Inflammatory macrophage treated with lipopolysaccharide for 1 hour (primary cell): ENCODE results near the gene FGFRL1.
"Not testable (repeated sequence)": the region's sequence is repeated elsewhere in the genome, so short reads cannot be mapped to it uniquely, and the experiment has no call there.

Experiments used
- DNase-seq, 2 donors: peaks; one replicate each; pipeline ENCODE4 v3.0.0-alpha.2; 2020 to 2022

Gene FGFRL1

DNA sequence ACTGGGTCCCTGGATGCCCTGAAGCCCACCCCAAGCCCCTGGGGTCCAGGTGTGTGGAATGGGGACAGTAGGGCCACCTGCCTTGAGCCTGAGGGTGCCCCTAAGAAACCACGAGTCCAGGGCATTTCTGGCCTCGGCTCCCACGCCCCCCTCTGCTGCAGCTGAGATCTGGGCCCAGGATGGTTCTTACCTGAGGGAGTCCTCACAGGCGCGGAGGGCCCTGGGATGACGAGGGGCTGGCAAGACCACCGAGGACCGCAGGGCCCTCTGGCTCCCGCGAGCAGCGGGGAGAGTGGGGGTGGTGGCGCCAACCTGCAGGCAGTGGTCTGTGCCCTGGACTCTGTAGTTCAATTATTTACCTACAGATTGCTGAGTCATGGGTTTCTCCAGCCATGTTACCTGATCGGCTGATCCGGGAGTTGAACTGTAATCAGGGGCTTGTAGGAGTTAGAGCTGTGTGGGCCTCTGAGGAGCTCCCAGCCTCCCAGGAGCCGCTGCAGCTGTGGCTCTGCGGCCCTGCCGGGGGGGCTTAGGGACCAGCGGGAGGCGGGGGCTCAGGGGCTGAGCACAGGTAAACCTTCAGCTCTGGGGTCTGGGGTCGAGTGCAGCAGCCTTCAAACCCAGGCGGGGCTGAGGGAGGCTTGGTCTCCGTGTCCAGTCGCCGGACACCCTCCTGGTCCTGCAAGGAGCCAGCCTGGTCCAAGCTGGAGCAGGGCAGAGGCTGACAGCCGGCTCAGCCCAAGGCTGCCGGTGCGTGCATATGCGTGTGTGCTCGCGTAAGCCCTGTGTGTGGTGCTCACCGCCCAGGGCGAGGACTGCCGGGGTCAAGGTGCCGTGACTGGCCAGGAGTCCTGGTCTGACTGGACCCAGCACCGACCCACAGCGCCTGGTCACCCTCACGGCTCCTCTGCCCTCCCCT is 18.1 kb upstream of the FGFRL1 start, which contains the start of gene SLC26A1:
Gene SLC26A1 (minus strand): TSS at position 294 of the 919 bp plus-strand sequence. CDS start 1,701 bp downstream, outside the sequence.
- no peak for DNase-seq

DNA sequence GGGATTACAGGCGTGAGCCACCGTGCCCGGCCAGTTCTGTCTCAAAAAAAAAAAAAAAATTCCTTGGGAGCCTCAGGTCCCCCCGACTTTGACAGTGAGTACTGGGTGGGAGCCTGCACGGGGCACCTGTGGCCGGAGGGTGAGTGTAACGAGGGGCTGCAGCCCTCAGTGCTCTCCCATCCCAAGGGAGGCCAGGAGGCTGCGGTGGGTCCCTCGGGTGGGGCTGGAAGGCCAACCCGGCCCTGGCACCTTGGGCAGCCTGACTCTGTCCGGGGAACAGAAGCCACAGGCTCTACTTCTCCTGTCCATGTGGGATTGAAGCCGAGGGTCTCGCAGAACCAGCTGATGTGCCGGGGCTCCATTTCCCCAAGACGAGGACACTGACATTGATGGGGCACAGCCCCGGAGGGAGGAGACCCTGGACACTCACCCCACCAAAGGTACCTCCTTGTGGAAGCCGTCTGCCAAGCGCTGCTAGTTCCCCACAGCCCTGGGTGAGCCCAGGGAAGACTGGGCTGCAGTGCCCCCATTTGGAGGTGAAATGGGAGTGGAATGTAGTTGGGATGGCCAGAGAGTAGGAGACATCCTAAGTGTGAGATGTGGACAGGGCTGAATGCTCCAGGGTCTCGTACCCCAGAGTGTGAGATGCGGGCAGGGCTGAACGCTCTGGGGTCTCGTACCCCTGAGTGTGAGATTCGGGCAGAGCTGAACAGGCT is 16.0 kb upstream of the FGFRL1 start:
- DNase-seq, result no peak

DNA sequence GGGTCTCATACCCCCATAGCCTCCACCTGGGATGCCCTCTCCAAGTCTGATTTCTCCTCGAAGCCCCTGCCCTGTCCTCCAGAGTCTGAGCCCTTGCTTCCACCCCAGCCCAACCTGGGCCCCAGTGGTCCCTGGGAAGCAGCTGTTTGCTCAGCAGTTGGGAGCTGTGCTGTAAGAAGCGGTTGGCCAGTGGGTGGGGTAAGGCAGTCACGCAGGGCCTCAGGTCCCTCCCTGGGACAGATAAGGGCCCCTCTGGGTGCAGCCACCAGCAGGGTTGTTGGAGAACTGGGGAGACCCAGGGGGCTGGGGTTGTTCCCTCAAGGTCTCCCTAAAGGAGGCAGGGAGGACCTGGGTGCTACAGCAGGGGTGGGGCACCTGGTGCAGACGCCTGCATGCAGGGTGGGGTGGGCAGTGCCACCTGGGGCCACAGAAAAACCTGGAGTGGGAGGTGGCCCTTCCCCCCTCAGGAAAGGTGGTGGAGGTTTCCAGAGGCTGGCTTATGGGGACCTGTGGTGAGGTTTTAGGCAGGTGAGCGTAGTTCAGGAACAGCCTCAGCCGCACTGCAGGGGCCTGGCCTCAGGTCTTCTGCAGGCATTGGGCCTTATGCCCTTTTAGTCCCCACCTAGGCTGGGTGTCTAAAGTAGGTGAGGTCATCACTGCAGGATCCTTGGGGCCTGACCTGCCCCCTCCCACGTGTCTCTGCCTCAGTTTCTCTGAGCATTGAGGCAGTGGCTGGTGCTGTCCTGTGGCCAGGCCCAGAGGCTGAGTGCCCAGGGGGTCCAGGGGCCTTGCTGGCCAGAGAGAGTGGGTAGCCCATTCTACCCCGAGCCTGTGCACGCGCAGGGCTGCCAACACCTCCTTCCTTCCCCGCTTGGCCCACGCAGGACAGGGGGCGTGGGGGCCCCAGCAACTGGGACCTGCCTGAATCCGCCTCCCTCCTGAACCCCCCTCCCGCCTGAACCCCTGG is 15.1 kb upstream of the FGFRL1 start:
- no peak for DNase-seq

DNA sequence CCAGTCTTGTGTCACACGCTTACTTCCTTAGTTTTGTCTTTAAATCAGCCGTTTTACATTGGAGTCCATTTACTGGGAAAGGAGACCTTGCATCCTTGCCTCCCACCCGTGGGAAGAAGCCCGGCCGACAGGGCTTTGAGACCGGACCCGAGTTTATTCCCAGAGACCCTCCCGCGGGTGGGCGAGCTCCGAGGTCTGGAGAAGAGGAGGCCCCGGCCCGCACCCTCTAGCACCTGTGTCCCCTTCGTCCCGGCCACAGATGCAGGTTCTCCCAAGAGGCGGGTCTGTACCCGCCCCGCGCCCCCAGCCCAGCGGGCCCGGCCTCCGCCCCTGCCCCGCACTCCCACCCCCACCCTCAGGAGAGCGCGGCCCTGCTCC is 14.4 kb upstream of the FGFRL1 start:
- no peak for DNase-seq

DNA sequence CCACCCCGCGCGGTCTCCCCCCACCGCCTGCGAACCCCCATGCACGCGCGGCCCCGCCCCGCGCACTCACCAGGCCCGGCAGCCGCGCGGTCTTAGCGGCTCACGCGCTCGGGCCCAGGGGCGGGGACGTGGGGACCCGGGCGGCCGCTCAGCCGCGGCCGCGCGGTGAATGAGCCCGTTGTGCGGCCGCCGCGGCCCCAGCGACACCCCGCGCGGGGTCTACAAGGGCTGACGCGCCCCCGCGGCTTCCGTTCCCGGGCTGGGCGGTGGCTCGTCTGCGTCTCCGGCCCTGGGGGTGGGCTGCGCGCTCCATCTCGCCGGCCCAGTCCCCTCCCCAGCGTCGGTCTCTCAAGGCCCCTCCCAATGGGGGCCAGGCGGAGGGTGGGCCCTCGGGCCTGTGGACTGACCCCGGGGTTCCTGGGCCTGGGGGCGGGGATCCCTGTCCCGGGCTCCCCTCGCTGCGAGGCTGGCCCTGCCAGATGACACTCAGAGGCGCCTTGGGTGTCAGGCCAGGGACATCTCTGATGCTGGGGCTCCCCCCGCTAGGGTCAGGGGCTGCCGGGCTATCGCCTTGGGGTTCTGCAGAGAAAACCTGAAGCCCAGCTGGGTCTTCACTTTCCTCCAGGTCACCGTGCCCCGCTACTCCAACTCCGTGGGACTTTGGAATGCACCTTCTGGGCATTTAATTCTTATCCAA is 13.9 kb upstream of the FGFRL1 start:
- no peak for DNase-seq

DNA sequence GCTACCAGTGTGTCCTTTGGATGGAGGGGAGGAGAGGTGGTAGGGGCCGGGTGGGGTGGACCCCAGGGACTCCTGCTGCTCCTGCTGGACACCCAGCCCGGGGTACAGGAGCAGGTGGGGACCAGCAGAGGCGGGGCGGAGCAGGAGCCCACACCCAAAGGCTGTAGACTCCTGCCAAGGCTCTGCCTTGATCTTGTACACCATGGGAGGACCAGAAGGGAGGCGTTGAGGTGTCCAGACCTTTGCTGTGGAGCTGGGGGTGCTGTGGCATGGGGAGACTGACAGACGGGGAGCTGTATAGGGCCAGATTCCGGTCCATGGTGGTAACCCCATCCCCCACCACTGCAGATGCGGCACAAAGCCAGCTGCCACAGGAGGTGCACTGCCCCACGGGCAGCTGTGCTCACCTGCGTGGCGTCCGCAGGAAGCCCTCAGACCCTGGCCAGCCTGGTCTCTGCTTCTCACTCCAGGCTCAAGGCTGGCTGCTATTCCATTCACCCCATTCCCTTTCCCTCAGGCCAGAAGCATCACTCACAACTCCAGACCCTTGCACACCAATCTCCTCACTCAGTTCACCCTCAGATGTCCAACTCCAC is 13.2 kb upstream of the FGFRL1 start:
- no peak for DNase-seq

DNA sequence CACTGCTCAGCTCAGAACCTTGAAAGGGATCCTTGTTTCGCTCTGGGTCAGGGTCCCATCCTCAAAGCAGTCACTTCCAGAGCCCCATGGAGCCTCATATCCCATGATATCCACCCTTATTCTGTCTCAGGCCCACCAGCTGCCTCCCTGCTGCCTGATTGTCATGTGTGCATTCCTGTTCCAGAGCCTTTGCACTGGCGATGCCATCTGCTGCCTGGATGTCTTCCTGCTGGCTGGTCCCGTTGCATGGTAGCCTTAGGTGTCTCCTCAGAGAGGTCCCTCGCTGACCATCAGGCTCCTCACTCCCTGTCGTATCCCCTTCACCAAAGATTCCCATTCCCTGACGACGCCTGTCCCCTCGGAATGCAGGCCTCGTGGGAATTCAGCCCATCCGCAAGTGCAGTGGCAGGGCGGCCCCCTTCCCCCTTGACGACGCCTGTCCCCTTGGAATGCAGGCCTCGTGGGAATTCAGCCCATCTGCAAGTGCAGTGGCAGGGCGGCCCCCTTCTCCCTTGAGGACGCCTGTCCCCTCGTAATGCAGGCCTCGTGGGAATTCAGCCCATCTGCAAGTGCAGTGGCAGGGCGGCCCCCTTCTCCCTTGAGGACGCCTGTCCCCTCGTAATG is 12.1 kb upstream of the FGFRL1 start:
- not testable (repeated sequence) for DNase-seq

DNA sequence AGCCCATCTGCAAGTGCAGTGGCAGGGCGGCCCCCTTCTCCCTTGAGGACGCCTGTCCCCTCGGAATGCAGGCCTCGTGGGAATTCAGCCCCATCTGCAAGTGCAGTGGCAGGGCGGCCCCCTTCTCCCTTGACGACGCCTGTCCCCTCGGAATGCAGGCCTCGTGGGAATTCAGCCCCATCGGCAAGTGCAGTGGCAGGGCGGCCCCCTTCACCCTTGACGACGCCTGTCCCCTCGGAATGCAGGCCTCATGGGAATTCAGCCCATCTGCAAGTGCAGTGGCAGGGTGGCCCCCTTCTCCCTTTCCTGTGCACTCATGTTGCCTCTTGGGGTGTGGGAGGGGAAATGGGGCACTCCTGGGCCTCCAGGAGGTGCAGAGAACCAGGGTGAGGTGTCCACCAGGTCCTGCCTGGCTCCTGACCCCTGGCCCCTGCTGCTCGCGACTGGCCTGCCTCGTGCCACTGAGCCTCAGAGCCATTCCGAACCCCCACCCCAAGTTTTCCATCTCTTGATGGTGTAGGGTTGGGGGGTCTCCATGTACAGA is 11.5 kb upstream of the FGFRL1 start:
- no peak for DNase-seq

DNA sequence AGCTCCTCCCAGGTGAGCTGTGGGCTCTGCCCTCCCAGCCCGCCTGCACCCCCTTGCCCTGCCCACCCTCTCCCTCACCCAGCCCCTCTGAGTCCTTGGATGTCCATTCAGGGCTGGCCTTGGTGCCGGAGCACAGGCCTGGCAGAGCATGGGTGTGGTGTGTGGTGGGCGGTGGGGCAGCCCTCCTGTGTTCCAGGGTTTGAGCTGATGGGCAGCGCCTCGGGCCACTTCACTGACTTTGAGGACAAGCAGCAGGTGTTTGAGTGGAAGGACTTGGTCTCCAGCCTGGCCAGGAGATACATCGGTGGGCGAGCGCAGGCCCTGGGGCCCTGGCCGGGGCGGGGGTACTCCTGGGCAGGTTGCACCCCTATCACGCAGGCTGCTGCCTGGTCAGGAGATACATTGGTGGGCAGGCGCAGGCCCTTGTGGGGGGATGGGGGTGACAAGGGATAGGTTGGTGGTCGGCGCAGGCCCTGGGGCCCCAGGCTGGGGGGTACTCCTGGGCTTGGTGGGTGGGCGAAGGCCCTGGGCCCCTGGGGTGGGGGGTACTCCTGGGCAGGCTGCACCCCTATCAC is 10.7 kb upstream of the FGFRL1 start:
- DNase-seq, result no peak

DNA sequence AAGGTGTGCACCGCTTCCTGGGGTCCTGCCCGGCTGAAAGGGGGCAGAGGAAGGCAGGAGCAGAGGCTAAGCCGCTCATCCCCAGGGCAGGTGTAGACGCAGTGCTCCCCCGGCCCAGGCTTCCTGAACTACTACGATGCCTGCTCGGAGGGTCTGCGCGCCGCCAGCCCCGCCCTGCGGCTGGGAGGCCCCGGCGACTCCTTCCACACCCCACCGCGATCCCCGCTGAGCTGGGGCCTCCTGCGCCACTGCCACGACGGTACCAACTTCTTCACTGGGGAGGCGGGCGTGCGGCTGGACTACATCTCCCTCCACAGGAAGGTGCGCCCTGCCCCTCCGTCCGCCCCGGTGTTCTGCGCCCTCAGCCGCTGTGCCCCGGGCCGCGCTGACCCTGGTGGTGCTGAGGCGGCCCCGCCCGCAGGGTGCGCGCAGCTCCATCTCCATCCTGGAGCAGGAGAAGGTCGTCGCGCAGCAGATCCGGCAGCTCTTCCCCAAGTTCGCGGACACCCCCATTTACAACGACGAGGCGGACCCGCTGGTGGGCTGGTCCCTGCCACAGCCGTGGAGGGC is 9.8 kb upstream of the FGFRL1 start:
- no peak for DNase-seq

DNA sequence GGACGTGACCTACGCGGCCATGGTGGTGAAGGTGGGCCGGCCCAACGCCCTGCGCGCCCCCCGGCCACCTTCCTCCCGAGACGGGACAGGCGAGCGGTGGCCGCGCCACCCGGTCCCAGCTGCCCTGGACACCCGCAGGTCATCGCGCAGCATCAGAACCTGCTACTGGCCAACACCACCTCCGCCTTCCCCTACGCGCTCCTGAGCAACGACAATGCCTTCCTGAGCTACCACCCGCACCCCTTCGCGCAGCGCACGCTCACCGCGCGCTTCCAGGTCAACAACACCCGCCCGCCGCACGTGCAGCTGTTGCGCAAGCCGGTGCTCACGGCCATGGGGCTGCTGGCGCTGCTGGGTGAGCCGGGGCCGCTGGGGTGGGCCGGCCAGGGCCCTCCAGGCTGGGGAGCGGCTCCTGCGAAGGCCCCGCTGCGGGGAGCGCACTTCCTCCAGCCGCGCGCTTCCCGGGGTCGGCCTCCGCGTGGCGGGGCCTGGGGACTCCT is 9.2 kb upstream of the FGFRL1 start:
- no peak for DNase-seq

DNA sequence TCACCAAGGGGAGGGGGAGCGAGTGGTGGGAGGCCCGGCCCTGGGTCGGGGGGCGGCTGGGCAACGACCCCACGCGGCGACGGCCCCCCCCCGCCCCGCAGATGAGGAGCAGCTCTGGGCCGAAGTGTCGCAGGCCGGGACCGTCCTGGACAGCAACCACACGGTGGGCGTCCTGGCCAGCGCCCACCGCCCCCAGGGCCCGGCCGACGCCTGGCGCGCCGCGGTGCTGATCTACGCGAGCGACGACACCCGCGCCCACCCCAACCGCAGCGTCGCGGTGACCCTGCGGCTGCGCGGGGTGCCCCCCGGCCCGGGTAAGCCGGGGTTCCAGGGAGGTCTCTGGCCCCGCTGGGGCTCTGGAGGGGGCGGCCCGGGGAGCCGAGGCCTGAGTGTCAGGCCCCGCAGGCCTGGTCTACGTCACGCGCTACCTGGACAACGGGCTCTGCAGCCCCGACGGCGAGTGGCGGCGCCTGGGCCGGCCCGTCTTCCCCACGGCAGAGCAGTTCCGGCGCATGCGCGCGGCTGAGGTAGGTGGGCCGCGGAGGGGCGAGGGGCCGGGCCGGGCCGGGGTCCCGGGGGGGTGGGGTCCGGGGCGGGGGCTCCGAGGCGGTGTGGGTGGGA is 8.7 kb upstream of the FGFRL1 start:
- DNase-seq, result no peak

DNA sequence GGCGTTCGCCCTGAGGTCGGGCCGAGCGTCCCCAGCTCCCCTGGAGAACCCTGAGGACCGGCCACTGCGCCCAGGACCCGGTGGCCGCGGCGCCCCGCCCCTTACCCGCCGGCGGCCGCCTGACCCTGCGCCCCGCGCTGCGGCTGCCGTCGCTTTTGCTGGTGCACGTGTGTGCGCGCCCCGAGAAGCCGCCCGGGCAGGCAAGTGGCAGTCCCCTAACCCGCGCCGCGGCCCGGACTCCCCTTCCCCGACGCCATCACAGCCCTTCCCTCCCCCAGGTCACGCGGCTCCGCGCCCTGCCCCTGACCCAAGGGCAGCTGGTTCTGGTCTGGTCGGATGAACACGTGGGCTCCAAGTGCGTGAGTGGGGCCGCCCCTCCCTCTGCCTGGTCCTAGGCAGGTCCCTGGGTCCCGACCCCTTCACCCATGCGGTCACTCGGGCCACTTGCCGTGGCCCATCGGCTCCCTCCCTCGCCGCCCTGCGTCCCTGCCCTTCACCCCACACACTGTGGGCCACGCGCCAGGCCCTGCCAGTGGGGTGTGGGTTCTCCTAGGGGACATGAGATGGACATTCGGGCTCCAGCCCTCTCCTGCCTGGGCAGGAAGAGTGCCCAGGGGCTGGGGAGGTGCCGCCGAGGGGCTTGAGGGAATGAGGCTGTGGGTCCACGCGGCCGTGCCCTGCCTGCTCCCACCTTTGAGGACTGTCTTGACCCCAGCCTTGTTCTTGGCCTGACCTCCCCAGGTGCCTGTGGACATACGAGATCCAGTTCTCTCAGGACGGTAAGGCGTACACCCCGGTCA is 8.0 kb upstream of the FGFRL1 start:
- DNase-seq, result no peak

DNA sequence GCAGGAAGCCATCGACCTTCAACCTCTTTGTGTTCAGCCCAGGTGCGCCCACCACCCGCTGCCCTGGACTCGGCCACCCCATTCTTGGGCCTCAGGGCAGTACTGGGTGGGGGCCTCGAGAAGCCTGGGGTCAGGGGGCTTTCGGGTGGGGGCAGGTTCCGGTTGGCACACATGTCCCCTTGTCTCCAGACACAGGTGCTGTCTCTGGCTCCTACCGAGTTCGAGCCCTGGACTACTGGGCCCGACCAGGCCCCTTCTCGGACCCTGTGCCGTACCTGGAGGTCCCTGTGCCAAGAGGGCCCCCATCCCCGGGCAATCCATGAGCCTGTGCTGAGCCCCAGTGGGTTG is 7.4 kb upstream of the FGFRL1 start:
- no peak for DNase-seq

DNA sequence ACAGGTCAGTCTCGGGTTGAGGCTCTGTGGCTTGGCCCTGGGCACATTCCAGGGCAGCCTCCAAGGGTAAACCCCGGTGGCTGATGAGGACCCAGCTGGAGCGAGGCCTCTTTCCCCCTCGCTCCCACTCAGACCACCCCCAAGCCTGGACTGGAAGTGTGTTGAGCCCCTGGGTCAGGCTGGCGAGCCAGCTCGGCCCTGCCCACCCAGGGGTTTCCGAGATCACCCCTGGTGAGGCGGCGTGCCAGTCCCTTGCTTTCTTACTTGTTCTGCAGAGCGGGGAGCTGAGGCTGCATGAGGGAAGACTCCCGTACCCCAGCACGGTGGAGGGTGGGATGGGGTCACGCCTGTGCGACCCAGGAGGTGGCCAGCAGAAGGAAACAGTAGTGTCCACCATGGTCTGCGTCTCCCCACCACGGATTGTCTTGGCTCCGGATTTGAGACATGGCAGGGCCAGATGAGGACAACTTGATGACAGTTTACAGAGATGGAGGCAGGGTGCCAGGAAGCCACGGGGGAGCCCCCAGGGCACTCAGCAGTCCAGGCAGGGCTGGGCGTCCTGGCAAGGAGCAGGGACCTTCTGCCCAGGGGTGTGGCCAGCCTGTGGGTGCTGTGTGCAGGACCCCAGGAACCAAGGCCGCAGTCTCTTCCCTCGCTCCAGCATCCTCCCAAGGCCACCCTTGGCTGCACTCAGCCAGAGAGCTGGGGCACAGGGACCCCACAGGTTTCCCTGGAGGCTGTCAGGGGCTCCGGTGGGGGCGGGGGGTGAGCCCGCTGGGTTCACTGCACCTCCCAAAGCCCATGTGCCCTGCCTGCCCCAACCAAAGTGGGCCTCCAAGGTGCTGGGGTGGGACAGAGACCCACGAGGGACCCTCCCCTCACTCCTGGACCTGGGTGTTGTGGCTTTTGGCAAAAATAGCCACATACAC is 6.6 kb upstream of the FGFRL1 start:
- no peak for DNase-seq

DNA sequence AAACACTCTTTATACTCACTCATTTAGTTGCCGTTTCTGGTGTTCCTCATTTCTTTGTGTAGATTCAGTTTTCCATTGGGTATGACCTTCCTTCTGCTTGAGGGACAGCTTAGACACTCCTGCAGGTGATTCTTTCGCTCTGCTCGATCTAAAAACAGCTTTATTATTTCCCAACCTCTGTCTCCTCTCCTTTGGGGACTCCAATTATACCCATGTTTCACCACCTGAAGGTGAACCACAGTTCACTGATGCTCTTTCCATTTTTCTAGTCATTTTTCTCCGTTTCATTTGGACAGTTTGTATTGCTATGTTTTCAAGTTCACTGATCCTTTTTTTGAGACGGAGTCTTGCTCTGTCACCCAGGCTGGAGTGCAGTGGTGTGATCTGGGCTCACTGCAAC is 4.6 kb upstream of the FGFRL1 start:
- no peak for DNase-seq

DNA sequence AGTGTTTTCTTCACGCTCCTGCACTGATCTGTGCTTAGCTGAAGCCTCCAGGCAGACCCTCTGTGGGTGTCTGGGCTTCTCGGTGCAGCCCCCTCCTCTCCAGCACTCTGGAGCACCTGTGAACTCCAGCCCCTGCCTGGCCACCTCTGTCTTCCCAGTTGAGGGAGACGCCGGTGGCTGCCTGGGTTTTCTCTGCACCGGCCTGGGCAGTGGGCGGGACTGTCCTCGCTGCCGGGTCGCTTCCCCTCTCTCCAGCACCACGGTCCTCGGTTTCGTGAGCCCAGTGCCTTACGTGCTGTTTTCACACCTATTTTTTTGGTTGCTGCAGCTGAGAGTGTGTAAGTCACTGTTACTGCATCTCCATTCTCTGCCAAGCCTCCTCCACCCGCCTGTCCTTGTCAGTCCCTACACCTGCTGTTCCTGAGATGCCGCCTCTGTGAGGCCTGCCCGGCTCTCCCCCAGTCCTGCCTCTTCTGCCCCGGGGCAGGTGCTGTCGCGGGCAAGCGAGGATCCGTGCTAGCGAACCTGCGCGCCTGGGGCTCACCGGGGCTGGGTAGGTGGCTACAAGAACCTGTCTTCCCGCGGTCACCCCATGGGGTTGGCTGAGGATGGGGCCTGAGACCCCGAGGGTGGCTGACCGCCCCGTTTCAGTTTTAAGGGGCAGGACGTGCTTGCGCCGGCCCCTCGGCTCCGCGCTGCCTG is 2.4 kb upstream of the FGFRL1 start:
- no peak for DNase-seq
